GM21576 (cell line): ENCODE measurements around the gene AHCYL2.
"Not testable (repeated sequence)": the region's sequence is repeated elsewhere in the genome, so short reads cannot be mapped to it uniquely, and the experiment has no call there.

Experiments
- ATAC-seq: cut with Tn5 transposase; IDR thresholded peaks from one replicate; pipeline ENCODE4 v1.9.1; 2021; ENCODE audit warnings: mild to moderate bottlenecking, moderate library complexity; ENCODE audit not compliant: unreplicated experiment

AHCYL2 gene

DNA sequence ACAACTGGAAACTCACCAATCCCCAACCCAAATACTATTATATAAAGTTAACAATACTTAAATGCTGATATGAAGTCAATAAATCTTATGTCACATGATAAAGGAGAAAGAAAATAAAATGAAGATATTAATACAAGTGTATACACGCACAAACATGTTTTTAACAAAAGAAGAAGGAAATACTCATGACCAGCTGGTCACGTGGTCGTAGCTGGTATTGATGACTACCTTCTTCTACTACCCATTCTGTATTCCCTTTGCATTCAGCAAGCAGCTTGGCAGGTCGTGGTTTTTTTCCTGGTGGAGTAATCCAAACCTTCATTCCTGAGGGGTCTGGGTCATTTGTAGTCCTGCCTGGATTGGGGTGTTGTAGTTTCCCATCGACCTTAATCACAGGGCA, 219.9 kb downstream of the AHCYL2 start:
- ATAC-seq, result not testable (repeated sequence)

DNA sequence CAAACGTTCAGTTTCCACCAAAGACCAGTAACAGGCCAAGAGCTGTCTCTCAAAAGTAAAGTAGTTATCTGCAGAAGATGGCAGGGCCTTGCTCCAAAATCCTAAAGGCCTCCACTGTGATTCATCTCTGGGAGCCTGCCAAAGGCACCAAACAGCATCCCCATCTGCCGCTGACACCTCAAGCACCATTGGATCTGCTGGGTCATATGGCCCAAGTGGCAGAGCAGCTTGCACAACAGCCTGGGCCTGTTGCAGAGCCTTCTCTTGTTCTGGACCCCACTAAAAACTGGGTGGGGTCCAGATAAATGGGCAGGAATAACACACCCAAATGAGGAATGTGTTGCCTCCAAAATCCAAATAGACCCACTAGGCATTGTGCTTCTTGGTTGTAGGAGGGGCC, 222.1 kb downstream of the AHCYL2 start:
- ATAC-seq, result not testable (repeated sequence)

DNA sequence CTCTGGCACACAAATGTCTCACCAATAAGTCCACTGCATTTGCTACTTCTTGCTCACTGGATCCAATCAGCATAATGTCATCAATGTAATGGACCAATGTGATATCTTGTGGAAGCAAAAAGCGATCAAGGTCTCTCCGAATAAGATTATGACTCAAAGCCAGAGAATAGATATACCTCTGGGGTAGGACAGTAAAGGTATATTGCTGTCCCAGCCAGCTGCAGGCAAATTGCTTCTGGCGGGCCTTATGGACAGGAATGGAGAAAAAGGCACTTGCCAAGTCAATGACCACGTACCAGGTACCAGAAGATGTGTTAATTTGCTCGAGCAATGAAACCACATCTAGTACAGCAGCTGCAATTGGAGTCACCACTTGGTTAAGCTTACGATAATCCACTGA, 222.6 kb downstream of the AHCYL2 start:
- ATAC-seq, result not testable (repeated sequence)

- not testable (repeated sequence) for ATAC-seq
Observed at GRCh38 chr7:129448608-129449007, 223.8 kb downstream of the AHCYL2 start.

DNA sequence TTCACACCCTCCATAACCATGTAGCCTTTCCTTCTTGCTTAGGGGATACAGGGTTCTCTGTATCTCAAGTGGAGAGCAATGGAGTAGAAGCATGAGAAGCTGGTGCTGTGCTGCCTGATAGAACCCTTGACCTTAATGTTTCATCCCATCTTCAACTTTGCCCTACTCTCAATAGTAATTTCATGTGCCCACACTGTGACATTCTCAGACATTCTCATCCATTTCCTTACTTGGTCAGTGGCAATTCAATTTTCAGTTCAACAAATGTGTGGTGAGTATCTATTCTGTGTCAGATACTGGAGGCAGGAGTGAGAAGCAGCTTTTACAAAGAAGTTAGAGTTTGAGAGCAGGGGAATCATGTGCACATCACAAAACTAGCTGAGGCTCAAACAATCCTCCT, 225.5 kb downstream of the AHCYL2 start:
- ATAC-seq, result no peak

GRCh38 chr7:129452589-129453231, 227.9 kb downstream of the AHCYL2 start:
- ATAC-seq, result no peak

- ATAC-seq, result no peak
Observed at GRCh38 chr7:129453510-129454248, 228.8 kb downstream of the AHCYL2 start.

DNA sequence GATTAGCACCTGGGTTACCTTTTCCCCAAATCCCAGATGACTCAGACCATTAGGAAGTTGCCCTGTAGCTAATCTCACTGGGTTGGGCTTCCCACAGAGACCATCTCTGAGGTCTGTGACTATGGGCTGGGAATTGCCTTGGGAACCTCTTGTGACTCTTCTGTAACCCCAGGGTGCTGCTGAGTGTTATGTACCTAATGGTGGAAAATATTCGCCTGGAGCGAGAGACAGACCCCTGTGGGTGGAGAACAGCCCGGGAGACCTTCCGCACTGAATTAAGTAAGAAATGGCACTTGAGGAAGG, 229.4 kb downstream of the AHCYL2 start:
- no peak for ATAC-seq

DNA sequence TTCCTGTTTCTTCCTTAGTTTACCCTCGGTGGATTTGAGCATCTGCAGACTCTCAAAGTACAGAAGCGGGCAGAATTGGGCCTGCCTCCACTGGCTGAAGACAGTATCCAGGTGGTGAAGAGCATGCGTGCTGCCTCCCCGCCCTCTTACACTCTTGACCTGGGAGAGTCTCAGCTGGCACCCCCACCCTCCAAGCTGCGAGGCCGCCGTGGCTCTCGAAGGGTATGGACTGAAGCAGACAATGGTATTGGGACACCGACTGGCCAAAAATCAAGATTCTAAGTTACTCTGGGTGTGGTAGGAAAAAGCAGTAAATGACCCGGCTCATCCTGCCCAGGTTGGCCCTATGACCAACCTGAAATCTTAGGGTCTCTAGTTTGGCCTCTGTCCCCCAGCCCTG, 231.6 kb downstream of the AHCYL2 start:
- ATAC-seq, result no peak

- no peak for ATAC-seq
Observed at GRCh38 chr7:129457101-129457500, 232.3 kb downstream of the AHCYL2 start.

DNA sequence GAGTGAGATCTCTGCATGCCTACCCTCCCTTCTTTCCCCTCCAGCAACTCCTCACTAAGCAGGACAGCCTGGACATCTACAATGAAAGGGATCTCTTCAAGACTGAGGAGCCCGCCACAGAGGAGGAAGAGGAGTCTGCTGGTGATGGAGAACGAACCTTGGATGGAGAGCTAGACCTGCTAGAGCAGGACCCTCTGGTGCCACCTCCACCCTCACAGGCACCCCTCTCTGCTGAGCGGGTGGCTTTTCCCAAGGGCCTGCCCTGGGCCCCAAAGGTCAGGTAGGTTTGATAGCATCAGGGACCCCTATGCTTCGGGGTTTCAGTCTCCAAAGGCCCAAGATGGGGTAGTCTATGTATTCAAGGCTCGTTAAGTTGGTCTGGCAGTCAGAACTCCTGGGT, 233.3 kb downstream of the AHCYL2 start:
- ATAC-seq, result no peak

- no peak for ATAC-seq
Observed at GRCh38 chr7:129461809-129462208, 237.0 kb downstream of the AHCYL2 start.

DNA sequence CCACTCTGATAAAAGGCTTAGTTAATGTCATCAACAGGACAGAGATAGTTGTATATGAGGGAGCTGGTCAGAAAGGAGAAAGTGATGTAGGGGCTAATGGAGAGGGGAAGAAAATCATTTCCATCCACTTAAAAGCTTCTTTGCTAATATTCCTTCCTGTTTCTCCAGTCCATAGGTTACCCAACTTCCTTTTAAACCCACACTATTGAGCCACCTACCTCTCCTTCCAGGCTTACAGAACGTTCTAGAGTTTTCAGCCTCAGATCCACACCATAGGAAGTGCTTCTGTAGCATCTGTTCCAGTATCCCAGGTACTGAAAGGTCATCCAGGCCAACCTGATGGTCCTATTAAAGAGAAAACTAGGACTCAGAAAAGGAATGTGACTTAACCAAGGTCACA, 237.6 kb downstream of the AHCYL2 start:
- no peak for ATAC-seq

DNA sequence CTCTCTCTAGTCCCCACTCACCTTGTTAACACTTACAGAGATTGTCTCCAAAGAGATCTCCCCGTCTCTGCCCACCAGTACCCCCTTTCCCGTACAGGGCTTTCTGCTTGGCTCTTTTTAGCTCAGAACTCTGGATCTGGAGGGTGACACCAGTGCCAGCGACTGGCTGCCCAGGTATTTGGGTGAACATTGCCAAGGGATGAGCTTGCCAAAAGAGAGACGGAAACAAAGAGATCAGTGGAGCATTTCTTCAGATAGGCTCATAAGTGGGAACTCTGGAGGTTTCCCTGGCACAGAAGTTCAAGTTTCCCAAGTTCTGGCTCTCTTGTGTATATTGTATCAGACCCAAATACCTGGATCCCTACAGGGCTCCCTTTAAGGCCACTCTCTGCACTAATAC, 239.4 kb downstream of the AHCYL2 start:
- ATAC-seq, result no peak

- ATAC-seq, result no peak
Observed at GRCh38 chr7:129465080-129465479, 240.2 kb downstream of the AHCYL2 start.

- no peak for ATAC-seq
Observed at GRCh38 chr7:129466796-129467195, 242.0 kb downstream of the AHCYL2 start.

DNA sequence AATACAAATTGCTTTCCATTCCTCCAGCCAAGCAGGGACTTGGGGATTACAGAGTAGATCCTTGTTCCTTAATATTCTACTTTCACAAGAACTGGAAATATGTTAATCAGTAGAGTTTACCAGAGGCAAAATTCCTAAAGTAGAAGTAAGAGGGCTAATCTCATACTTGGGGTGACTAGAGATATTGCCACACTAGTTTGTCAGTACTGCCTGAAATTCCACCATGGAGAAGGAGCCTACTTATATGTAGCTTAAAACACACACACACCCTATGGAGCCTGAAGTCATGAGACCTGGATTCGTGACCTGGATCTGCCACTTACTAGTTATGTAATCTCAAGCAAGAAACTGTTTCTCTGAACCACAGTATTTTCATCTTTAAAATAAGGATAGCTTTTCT, 243.3 kb downstream of the AHCYL2 start:
- ATAC-seq, result no peak

GRCh38 chr7:129468547-129468946, 243.7 kb downstream of the AHCYL2 start:
- no peak for ATAC-seq

DNA sequence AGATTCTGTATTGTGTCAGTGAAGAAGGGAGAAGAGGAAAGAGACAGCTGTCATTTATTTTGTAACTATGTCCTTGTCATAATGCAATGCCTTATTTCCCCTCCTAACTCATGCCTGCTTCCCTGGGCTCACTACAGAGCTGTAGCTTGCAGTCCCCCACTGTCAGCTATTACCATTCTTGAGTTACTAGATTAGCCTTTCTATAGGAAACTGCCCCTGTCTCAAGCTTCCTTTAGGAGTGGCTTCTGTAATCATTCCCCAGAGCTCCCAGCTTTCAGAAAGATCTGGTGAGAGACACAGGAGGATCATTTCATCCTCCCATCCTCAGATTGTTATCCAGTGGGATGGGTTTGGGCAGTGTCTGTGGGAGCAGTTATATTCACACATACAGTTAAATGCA, 245.1 kb downstream of the AHCYL2 start:
- ATAC-seq, result no peak

- ATAC-seq, result no peak
Observed at GRCh38 chr7:129470411-129470810, 245.6 kb downstream of the AHCYL2 start.

DNA sequence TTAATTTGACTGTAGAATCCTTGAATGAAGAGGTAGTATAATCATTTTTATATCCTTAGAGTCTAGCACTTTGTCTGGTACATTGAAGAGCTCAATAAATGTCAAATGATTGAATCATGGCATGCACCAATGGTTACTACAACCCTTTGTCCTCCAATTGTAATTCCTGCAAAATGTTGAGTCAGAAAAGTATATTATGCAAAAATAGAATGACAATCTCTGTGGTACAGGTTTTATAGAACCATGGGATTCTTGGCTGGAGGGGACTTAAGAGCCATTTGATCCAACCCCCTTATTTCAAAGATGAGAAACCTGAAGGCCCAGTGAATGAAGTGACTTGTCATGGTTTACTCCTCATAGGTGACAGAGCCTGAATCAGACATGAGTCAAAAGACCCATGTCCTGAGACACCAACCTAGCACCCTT, 246.6 kb downstream of the AHCYL2 start:
- no peak for ATAC-seq

- ATAC-seq, result not testable (repeated sequence)
Observed at GRCh38 chr7:129475931-129476330, 251.1 kb downstream of the AHCYL2 start.

GRCh38 chr7:129476398-129476797, 251.6 kb downstream of the AHCYL2 start:
- not testable (repeated sequence) for ATAC-seq
